ENCODE data around the gene HLA-DRA.
"Not testable (repeated sequence)": the region's sequence is repeated elsewhere in the genome, so short reads cannot be mapped to it uniquely, and the experiment has no call there.

Gene HLA-DRA

GRCh38 chr6:32430179-32430578 is 9.5 kb upstream of the HLA-DRA start:
- DNase-seq (ENCODE audit: low read depth in 2 of 2, low spot score in 1 of 2) = no peak

DNA sequence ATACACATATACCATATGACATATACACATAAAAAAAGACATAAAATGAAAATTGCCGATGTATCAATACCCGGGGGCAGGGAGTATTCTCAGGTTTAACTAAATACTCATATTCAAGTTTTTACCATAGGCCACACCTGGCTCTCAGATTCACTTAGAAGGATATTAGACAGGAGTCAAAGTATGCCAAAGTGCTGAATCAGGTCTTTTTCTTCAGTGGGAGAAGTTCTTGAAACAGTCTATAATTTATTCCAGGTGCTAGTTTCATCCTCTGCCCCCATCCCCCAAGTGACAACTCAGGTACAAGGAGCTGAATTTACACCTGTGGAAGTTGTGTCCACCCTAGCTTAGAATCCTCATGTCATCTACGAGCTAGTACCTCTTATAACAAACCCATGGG is 8.5 kb upstream of the HLA-DRA start:
- DNase-seq (ENCODE audit: low read depth in 2 of 2, low spot score in 1 of 2) = no peak

DNA sequence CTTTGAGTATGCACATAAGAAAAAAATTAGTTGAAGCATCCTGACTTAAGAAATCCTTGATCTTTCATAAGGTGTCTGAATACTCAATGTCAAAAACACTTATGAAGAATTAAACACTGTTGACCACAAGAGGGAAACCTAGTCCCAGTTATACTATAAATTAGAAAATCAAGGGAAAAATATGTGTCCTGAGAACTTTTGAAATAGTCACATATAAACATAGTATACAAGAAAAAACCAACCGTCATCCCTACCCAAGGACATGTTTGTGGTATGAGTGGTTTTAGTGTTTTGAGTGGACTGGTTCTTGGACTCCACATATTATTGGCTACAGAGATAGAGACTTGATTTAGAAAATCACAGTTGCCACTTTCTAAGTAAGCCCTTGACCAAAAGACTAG is 7.6 kb upstream of the HLA-DRA start:
- DNase-seq (ENCODE audit: low read depth in 2 of 2, low spot score in 1 of 2) = no peak

- not testable (repeated sequence) for DNase-seq (ENCODE audit: low read depth in 2 of 2, low spot score in 1 of 2)
Measured at GRCh38 chr6:32433950-32434349, 5.7 kb upstream of the HLA-DRA start.

DNA sequence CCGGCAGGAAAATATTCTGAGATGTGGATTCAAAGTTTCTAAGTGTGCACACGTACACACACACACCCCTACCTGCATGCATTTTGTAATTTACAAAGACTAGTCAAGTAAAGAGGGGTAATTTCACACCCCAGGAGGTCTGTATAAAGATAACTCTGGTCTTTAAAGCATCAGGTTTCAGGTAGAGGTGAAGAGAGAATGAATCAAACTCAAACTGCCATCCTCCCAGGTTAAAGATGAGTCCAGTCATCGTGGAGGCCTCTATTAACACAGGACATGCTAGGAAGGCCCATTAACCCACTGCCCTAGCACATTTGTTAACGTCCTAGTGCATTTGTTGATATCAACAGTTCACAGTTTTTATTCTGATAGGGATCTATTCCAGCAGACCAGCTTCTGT is 3.5 kb upstream of the HLA-DRA start:
- no peak for DNase-seq (ENCODE audit: low read depth in 2 of 2, low spot score in 1 of 2)

GRCh38 chr6:32436995-32437836 is 2.5 kb upstream of the HLA-DRA start:
- DNase-seq (ENCODE audit: low read depth in 2 of 2, low spot score in 1 of 2) = no peak

DNA sequence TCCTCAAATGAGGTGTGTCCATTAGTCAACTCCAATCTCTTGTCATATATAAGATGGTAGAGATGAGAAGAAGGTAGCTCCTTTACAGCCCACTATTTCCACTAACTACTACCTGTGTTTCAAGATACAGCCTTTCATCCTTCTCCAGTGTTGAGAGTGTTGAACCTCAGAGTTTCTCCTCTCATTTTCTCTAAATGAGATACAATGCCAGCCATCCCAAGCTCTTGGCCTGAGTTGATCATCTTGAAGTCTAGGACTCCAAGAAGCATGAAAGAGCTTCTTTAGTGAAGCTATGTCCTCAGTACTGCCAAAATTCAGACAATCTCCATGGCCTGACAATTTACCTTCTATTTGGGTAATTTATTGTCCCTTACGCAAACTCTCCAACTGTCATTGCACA is 548 bp upstream of the HLA-DRA start:
- DNase-seq (ENCODE audit: low read depth in 2 of 2, low spot score in 1 of 2) = no peak

DNA sequence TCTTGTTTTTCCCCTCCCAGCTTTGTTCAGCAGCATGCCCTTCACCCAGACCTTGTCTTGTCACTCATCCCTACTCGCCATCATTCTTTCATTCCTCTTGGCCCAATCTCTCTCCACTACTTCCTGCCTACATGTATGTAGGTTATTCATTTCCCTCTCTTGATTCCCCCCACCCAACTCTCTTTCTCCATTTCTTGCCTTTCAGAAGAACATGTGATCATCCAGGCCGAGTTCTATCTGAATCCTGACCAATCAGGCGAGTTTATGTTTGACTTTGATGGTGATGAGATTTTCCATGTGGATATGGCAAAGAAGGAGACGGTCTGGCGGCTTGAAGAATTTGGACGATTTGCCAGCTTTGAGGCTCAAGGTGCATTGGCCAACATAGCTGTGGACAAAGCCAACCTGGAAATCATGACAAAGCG is 2.6 kb downstream of the HLA-DRA start:
- DNase-seq (ENCODE audit: low read depth in 2 of 2, low spot score in 1 of 2) = no peak

- DNase-seq (ENCODE audit: low read depth in 2 of 2, low spot score in 1 of 2) = no peak
Measured at GRCh38 chr6:32442977-32443552, 3.4 kb downstream of the HLA-DRA start.

- no peak for DNase-seq (ENCODE audit: low read depth in 2 of 2, low spot score in 1 of 2)
Measured at GRCh38 chr6:32444433-32444832, 4.7 kb downstream of the HLA-DRA start.

GRCh38 chr6:32445321-32445854 is 5.7 kb downstream of the HLA-DRA start:
- no peak for DNase-seq (ENCODE audit: low read depth in 2 of 2, low spot score in 1 of 2)

DNA sequence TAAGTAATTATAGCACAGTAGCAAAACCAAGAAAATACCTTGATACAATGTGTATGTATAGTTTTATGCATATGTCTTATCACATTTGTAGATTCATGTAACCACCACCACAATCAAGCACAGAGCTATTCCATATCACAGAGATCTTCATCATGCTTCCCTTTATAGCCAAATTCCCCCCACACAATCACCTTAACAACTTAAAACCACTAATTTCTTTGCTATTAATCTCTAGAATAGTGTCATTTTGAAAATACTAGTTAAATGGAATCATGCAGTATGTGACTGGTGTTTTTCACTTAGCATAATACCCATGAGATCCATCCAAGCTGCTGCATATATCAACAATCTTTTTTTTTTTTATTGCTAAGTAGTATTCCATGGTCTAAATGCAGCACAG is 8.2 kb downstream of the HLA-DRA start:
- DNase-seq (ENCODE audit: low read depth in 2 of 2, low spot score in 1 of 2) = no peak

DNA sequence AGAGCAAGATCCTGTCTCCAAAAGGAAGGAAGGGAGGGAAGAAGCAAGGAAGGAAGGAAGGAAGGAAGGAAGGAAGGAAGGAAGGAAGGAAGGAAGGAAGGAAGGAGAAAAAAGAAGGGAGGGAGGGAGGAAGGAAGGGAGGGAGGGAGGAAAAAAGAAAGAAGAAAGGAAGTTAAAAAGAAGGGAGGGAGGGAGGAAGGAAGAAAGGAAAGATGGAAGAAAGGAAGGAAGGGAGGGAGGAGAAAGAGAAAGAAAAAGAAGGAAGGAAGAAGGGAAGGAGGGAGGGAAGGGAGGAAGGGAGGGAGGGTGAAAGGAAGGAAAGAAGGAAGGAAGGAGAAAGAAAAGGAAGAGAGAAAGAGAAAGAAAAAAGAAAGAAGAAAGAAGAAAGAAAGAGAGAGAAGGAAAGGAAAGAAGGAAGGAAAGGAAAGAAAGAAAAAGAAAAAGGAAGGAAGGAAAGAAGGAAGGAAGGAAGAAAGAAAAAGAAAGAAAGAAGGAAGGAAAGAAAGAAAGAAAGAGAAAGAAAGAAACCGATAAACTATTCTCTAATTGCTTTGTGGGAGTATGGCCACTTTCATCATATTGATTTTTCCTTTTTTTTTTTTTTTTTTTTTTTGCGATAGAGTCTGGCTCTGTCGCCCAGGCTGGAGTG is 9.5 kb downstream of the HLA-DRA start:
- DNase-seq (ENCODE audit: low read depth in 2 of 2, low spot score in 1 of 2) = no peak

DNA sequence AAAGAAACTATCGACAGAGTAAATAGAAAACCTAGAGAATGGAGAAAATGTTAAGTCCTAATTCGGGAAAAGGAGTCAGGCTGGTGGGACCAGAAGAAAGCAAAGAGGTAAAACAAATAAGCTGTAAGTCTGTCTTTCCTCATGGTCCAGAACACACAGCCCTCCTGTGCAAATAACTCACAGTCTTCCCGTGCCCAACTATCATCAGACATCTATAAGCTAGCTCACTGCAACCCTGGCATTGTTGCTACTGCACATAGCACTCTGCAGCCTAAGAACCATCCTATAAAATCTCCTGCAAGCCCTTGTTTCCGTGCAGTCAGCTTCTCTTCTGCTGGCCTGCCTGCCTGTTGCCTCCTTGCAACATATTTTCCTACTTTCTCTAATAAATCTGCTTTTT is 17.4 kb downstream of the HLA-DRA start:
- DNase-seq (ENCODE audit: low read depth in 2 of 2, low spot score in 1 of 2) = no peak

- DNase-seq (ENCODE audit: low read depth in 2 of 2, low spot score in 1 of 2) = no peak
Measured at GRCh38 chr6:32459781-32460424, 20.2 kb downstream of the HLA-DRA start.

DNA sequence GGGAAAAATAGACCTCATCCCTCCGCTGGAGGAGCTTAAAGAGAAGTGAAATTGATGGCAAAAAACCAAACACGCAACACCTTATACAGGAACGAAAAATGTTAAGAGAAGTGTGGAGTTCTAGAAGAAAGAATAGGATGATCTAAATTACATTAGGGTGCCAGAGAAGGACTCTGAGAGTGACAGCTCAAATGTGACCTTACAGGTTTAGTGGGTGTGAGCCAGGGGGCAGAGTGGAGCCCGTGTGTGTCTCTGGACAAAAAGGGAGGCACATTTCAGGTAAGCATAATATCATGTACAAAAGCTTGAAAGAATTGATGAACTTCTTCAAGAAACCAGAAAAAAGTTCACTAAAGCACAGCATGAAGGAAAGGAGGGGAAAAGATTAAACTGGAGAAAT is 20.8 kb downstream of the HLA-DRA start:
- DNase-seq (ENCODE audit: low read depth in 2 of 2, low spot score in 1 of 2) = no peak

- DNase-seq (ENCODE audit: low read depth in 2 of 2, low spot score in 1 of 2) = no peak
Measured at GRCh38 chr6:32461493-32461892, 21.8 kb downstream of the HLA-DRA start.

- no peak for DNase-seq (ENCODE audit: low read depth in 2 of 2, low spot score in 1 of 2)
Measured at GRCh38 chr6:32462609-32463008, 22.9 kb downstream of the HLA-DRA start.

GRCh38 chr6:32467743-32468503 is 28.2 kb downstream of the HLA-DRA start:
- DNase-seq (ENCODE audit: low read depth in 2 of 2, low spot score in 1 of 2) = not testable (repeated sequence)

DNA sequence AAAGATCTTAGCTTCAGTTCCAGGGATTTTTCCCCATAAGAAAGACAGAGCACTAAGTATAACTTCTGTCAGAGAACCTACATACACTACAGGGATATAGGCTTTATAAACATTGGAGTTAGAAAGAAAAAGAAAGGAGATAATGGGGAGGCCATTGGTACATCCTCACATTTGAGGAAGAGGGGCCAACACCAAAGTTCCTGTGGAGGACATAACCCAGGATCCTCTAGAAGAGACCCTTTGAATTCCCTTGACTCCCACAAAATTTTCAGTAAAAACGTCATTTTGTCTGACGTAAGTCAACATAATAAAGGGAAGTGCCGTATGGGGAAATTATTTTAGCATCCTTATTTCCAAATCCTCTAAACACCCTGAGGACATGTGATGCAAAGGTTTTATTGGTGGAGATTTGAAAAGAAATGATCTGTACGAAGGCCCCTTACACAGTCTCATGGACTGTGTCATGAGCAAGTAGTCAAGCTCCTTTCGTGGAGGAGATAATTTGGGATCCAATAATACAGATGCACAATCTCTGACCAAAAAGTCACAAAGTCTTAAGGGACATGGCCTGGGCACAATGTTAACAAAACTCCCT is 33.2 kb downstream of the HLA-DRA start:
- no peak for DNase-seq (ENCODE audit: low read depth in 2 of 2, low spot score in 1 of 2)
